ENCODE data around the gene PALM. TPM values are rescaled to one million over a fixed set of nuclear protein-coding genes. Genes with fewer than 3 reads are reported as not detected.

Gene PALM
- total and polyA plus RNA-seq, 10 of the 15 experiments (the other 5 are each of a cell fraction or from before 2014, with no cell fraction given): 0.09 to 0.95 (median 0.23) TPM; not detected in 2

- TF ChIP-seq CREM (IDR thresholded peaks at IDR 0.05; ENCODE audit: low read depth) (no peak), SMAD1 (IDR thresholded peaks at IDR 0.05; ENCODE audit: low read depth, partially characterized antibody) (no peak), ZSCAN29 (IDR thresholded peaks at IDR 0.05) (no peak), SMC3 (IDR thresholded peaks at IDR 0.05; ENCODE audit: borderline replicate concordance, low read length) (peak; percentile 44), ZZZ3 (IDR thresholded peaks at IDR 0.05; ENCODE audit: control insufficient read depth, insufficient read length, low read depth) (no peak), CEBPB (IDR thresholded peaks at IDR 0.05; ENCODE audit: borderline replicate concordance in 1 of 2, low read depth in 2 of 2, low read length in 2 of 2) (no peak), GATAD2B (conservative IDR thresholded peaks at IDR 0.05; ENCODE audit: low read depth) (no peak), NRF1 (conservative IDR thresholded peaks at IDR 0.05; ENCODE audit: low read depth, low read length) (no peak), ZNF24 (IDR thresholded peaks at IDR 0.05) (no peak), JUND (IDR thresholded peaks at IDR 0.05; ENCODE audit: low read depth, low read length) (no peak)
Observed at GRCh38 chr19:737591-738093, 28.9 kb downstream of the PALM start (continued).

GRCh38 chr19:738509-739128, 29.9 kb downstream of the PALM start:
- Histone ChIP-seq H4K20me1 (ENCODE audit: control insufficient read depth, insufficient read depth) (no peaks in the 10 kb centered on the region), H3K27me3 (replicated peaks in 1 of 2; ENCODE audit: control insufficient read depth in 2 of 2, insufficient read depth in 2 of 2, low read length in 1 of 2) (no peaks in the 10 kb centered on the region), H3K36me3 (ENCODE audit: control insufficient read depth in 2 of 2, insufficient read depth in 2 of 2, low read length in 1 of 2) (no peaks in the 10 kb centered on the region), H3K9ac (ENCODE audit: control insufficient read depth, insufficient read depth, low read length) (no peak overlapping the region), H3K9me3 (replicated peaks; ENCODE audit: control insufficient read depth, insufficient read depth, low read length) (no peaks in the 10 kb centered on the region), H2AFZ (ENCODE audit: control insufficient read depth, low read depth, low read length) (no peak overlapping the region), H3K79me2 (ENCODE audit: control insufficient read depth, insufficient read depth, low read length) (no peaks in the 10 kb centered on the region), H3K27ac (ENCODE audit: control insufficient read depth, insufficient read depth) (no peak overlapping the region), H3K4me2 (ENCODE audit: control insufficient read depth, insufficient read depth) (no peak overlapping the region), H3K4me1 (ENCODE audit: control insufficient read depth, insufficient read depth, low read length) (no peaks in the 10 kb centered on the region; the same call in 1 of the 2 replicates), H3K4me3 (no peak overlapping the region)
- TF ChIP-seq MTA2 (IDR thresholded peaks at IDR 0.05; ENCODE audit: low read depth) (no peak), STAT1 (conservative IDR thresholded peaks at IDR 0.05) (no peak), RBBP5 (conservative IDR thresholded peaks at IDR 0.05) (no peak), EZH2 (IDR thresholded peaks at IDR 0.05; ENCODE audit: borderline replicate concordance, control insufficient read depth, low read depth, low read length) (no peak), ZNF274 (IDR thresholded peaks at IDR 0.05; ENCODE audit: insufficient read depth, insufficient read length) (no peak), NR2C2 (IDR thresholded peaks at IDR 0.05; ENCODE audit: borderline replicate concordance, control insufficient read depth, insufficient read length, low read depth) (no peak), SUPT20H (IDR thresholded peaks at IDR 0.05; ENCODE audit: borderline replicate concordance, control insufficient read depth, low read depth, low read length) (no peak)
- TF ChIP-seq, protein P1, sequence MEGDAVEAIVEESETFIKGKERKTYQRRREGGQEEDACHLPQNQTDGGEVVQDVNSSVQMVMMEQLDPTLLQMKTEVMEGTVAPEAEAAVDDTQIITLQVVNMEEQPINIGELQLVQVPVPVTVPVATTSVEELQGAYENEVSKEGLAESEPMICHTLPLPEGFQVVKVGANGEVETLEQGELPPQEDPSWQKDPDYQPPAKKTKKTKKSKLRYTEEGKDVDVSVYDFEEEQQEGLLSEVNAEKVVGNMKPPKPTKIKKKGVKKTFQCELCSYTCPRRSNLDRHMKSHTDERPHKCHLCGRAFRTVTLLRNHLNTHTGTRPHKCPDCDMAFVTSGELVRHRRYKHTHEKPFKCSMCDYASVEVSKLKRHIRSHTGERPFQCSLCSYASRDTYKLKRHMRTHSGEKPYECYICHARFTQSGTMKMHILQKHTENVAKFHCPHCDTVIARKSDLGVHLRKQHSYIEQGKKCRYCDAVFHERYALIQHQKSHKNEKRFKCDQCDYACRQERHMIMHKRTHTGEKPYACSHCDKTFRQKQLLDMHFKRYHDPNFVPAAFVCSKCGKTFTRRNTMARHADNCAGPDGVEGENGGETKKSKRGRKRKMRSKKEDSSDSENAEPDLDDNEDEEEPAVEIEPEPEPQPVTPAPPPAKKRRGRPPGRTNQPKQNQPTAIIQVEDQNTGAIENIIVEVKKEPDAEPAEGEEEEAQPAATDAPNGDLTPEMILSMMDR (IDR thresholded peaks at IDR 0.05 in 2 of 3, conservative IDR thresholded peaks at IDR 0.05 in 1 of 3; ENCODE audit: control insufficient read depth in 2 of 3, extremely low read depth in 1 of 3, insufficient read depth in 1 of 3, low read depth in 3 of 3, low read length in 3 of 3): no peak
- ChIA-PET POLR2A (no interaction called here), RAD21 (ENCODE audit: unreplicated experiment) (no interaction called here), CTCF (interaction anchor here (0.7 to 1.0 kb wide), 3 partner anchors 16 to 103 kb away, joined by 3 to 4 read pairs (median 4); no protein-coding TSS in a partner anchor), SMC1A (ENCODE audit: uncharacterized antibody, unreplicated experiment) (no interaction called here)
- FAIRE-seq (no peak), ATAC-seq (no peak), DNase-seq (ENCODE audit: low read depth, low spot score) (no peak)
- in situ Hi-C loops (cut with MboI) (no loop called here), intact Hi-C loops (cut with micrococcal nuclease; ENCODE audit: unreplicated experiment) (no loop called here)
- WGBS (ENCODE audit: insufficient coverage, insufficient replicate concordance, low lambda C conversion rate, missing lambda C conversion rate): 55% methylated on average over 23 of the region's 23 CpGs
- no TSS peak for BruUV-seq (replicated peaks)
